Embryonic facial prominence (tissue), 1 donor: ENCODE results near the gene PFDN2.

Experiments
- DNase-seq: peaks from one replicate; pipeline ENCODE4 v3.0.0-alpha.2; 2016; ENCODE audit errors: extremely low spot score

Gene PFDN2

GRCh38 chr1:161051219-161051618 is 66.6 kb downstream of the PFDN2 start:
- DNase-seq, result no peak
